Fibroblast of mammary gland (primary cell): Measurements from ENCODE around the gene TUBGCP3.

Experiments used
- DNase-seq: peaks from one replicate; pipeline ENCODE4 v3.0.0-alpha.2; 2010; ENCODE audit warnings: low read depth
- H3K4me3 ChIP-seq: 2 replicates; pipeline ENCODE4 v1.5.1; 2011; ENCODE audit warnings: low read depth, mild to moderate bottlenecking, low read length, moderate library complexity; ENCODE audit not compliant: control insufficient read depth
- CTCF ChIP-seq: conservative IDR thresholded peaks from 2 replicates; pipeline ENCODE4 v1.5.1; 2011; ENCODE audit warnings: low read depth, low read length, inconsistent platforms; ENCODE audit not compliant: control insufficient read depth, insufficient read depth

Gene TUBGCP3

DNA sequence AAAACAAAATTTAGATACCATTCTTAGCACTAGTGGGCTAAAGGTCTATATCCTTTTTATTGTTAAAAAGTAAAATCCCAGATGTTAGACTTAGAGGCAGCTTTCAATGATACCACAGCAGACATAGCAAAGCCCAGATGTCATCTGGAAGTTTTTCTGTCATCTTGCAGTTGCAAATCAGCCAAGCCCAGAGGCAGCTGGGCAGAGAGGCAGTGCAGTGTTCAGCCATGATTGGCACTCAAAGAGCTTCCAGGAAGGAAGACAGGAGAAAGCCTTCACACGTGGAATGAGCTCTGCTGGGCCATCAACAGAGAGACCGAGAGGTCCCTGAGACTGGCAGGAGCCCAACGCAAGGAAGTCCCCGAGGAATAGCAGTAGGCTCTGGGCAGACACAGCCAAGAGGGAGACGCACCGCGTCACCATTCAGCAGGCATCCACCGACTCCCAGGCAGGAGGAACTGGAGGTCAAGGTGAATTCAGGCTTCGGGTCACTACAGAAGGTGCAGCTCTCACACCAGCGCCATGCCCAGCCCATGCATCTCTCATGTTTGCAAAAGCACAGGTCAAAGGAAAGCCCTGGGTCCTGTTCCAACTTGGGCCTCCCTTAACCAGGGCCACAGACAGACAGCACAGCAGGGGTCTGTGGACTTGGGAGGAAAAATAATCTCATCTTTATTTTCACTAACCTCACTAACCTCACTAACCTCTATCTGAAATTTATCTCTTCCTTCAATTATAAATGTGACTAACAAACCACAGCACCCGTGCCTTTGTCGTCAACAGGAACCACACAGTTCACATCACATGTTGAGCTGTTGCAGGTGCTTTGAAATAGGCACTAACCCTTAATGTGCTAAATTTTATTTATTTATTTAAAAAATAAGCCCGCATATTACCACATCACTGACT, 54.9 kb downstream of the TUBGCP3 start:
- H3K4me3 ChIP-seq, result no peak overlapping the region
- no peak for DNase-seq
- no peak for TF ChIP-seq CTCF

DNA sequence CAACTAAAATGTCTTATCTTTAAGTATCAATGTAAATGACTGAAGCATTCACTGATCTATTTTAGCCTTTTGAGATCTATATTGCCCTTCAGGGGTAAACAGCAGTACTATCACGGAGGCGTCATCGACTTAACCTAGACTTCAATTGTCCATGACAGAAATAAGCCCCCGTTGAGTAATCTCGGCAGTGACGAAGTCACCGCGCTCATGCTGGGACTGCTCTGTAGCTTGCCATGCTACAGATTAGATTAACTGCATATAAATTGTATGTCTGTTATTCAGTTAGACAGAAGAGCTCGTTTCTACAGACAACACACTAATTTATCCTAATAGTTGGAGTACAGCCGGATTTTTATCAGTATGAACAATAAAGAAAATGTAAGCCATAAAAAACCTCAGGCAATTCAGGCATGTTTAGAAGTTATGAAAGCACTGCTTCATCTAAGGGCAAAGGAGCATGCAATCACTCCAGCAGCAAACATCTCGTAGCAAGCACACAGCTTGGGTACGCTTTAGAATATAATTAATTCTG, 56.6 kb downstream of the TUBGCP3 start:
- TF ChIP-seq CTCF, result no peak
- H3K4me3 ChIP-seq, result no peak overlapping the region
- no peak for DNase-seq

DNA sequence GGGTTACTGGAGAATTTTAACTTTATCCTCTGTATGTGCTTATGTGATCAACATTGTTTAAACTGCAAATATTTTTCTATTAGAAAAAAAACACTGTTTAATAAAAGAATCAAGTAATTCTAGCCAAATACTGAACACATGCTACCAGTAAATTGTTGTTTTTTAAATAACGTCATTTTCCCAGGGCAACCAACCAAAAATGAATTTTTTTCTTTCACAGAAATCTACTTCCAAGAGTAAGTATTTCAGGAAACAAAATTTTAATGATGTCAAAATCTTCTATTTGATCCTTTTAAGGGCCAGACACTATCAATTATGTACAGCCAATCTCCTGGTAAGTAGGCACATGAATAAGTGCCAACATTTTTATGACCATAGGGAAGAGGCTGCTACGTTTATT, 57.1 kb downstream of the TUBGCP3 start:
- no peak overlapping the region for H3K4me3 ChIP-seq
- TF ChIP-seq CTCF, result no peak
- no peak for DNase-seq

GRCh38 chr13:112529216-112529615, 58.7 kb downstream of the TUBGCP3 start:
- H3K4me3 ChIP-seq, result no peak overlapping the region
- no peak for DNase-seq
- no peak for TF ChIP-seq CTCF

GRCh38 chr13:112526146-112526853, 61.7 kb downstream of the TUBGCP3 start:
- DNase-seq, result no peak
- no peak overlapping the region for H3K4me3 ChIP-seq
- TF ChIP-seq CTCF, result no peak

DNA sequence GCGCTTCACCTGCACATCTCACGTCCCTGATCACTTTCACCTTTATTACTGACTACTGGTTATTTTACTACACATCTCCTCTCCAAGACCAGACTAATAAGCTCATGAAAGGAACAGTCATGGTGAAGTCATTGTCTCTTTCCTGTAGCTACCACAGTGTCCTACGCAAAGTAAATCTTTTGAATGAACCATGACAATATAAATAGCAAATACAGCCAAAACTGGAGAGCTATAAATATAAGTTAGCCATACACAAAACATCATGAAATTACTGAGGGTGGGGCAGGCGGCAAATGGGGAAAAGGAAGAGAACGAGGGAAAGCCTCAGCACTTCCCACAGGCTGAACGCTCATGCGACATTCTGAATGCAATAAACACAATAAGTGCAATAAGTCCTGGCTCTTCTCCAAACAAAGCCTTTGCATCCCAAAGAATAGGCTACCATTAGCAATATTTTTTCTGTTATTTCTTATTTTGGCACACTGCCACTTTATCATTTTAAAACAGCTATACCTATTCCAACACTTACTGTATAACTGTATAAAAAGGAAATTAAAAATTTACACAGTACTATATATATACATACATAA, 62.5 kb downstream of the TUBGCP3 start:
- no peak for TF ChIP-seq CTCF
- DNase-seq, result no peak

More for the DNA sequence above, 62.5 kb downstream of the TUBGCP3 start:
- H3K4me3 ChIP-seq, result no peak overlapping the region
